HEK293 (cell line): ENCODE data around the gene HSD17B2.

Source experiments
- CTCF ChIA-PET: fragments of 350-600 bp; formaldehyde crosslinking; extraction: SDS; loops from one replicate; lab custom pipeline; 2021; ENCODE audit warnings: antibody characterized with exemption; lab: Yijun Ruan, JAX
- POLR2A ChIA-PET: fragments of 300-600 bp; formaldehyde crosslinking; extraction: SDS; loops from one replicate; lab custom pipeline; 2020; ENCODE audit warnings: antibody characterized with exemption, inconsistent platforms; lab: Yijun Ruan, JAX
- H3K27ac ChIP-seq: fragments of 200-500 bp; sonication (Bioruptor generic); 2 replicates; pipeline ENCODE4 v1.5.1; 2014; ENCODE audit warnings: low read depth, low read length, control low read depth, inconsistent platforms; ENCODE audit errors: extremely low read depth
- H3K36me3 ChIP-seq, 2 experiments: fragments of 200-500 bp in 1 of 2; sonication (Bioruptor generic) in 1 of 2; 1 replicate in 1 of 2; 2 replicates in 1 of 2; pipeline ENCODE4 v1.5.1; 2014 to 2017; ENCODE audit warnings: inconsistent platforms in 2 of 2, low read length in 2 of 2; ENCODE audit not compliant: control insufficient read depth in 2 of 2, insufficient read depth in 1 of 2
- H3K4me1 ChIP-seq: fragments of 200-500 bp; sonication (Bioruptor generic); 2 replicates; pipeline ENCODE4 v1.5.1; 2014; ENCODE audit warnings: mild to moderate bottlenecking, low read length, inconsistent platforms; ENCODE audit not compliant: control insufficient read depth, insufficient read depth
- H3K4me3 ChIP-seq: 2 replicates; pipeline ENCODE4 v1.5.1; 2011; ENCODE audit warnings: low read depth, mild to moderate bottlenecking, control low read depth, low read length, moderate library complexity
- H3K9me3 ChIP-seq: fragments of 200-500 bp; sonication (Bioruptor generic); 2 replicates; pipeline ENCODE4 v1.5.1; 2014; ENCODE audit warnings: low read depth, low read length, inconsistent platforms; ENCODE audit not compliant: control insufficient read depth, insufficient read depth
- BCL11B ChIP-seq: fragments of 450-650 bp; formaldehyde crosslinking; IDR thresholded peaks from 2 replicates; pipeline ENCODE4 v1.5.1; 2016; ENCODE audit warnings: low read depth, missing biosample characterization, missing genetic modification characterization
- GLIS1 ChIP-seq: fragments of 450-650 bp; formaldehyde crosslinking; IDR thresholded peaks from 2 replicates; pipeline ENCODE4 v1.5.1; 2016; ENCODE audit warnings: missing biosample characterization, missing genetic modification characterization
- KLF16 ChIP-seq: fragments of 450-650 bp; formaldehyde crosslinking; IDR thresholded peaks from 2 replicates; pipeline ENCODE4 v1.5.1; 2017; ENCODE audit warnings: missing biosample characterization, missing genetic modification characterization
- SALL2 ChIP-seq: fragments of 450-650 bp; formaldehyde crosslinking; IDR thresholded peaks from 2 replicates; pipeline ENCODE4 v1.5.0; 2017; ENCODE audit warnings: missing biosample characterization, mild to moderate bottlenecking, missing genetic modification characterization, borderline replicate concordance
- SCRT1 ChIP-seq: fragments of 450-650 bp; formaldehyde crosslinking; IDR thresholded peaks from 2 replicates; pipeline ENCODE4 v1.5.1; 2016; ENCODE audit warnings: missing biosample characterization, missing genetic modification characterization, borderline replicate concordance
- SCRT2 ChIP-seq: fragments of 450-650 bp; formaldehyde crosslinking; IDR thresholded peaks from 2 replicates; pipeline ENCODE4 v1.5.1; 2016; ENCODE audit warnings: missing biosample characterization, missing genetic modification characterization
- ZBTB1 ChIP-seq: fragments of 450-650 bp; formaldehyde crosslinking; IDR thresholded peaks from 2 replicates; pipeline ENCODE4 v1.5.1; 2016; ENCODE audit warnings: missing biosample characterization, missing genetic modification characterization
- ZNF16 ChIP-seq: fragments of 450-650 bp; formaldehyde crosslinking; IDR thresholded peaks from 2 replicates; pipeline ENCODE4 v1.5.1; 2016; ENCODE audit warnings: low read depth, missing biosample characterization, missing genetic modification characterization
- ZNF18 ChIP-seq: fragments of 450-650 bp; formaldehyde crosslinking; IDR thresholded peaks from 2 replicates; pipeline ENCODE4 v1.5.1; 2016; ENCODE audit warnings: missing biosample characterization, missing genetic modification characterization
- ZNF184 ChIP-seq: fragments of 450-650 bp; IDR thresholded peaks from 2 replicates; pipeline ENCODE4 v1.5.1; 2018; ENCODE audit warnings: missing biosample characterization, mild to moderate bottlenecking, missing genetic modification characterization
- ZNF23 ChIP-seq: fragments of 450-650 bp; formaldehyde crosslinking; IDR thresholded peaks from 2 replicates; pipeline ENCODE4 v1.5.1; 2016; ENCODE audit warnings: missing biosample characterization, missing genetic modification characterization, borderline replicate concordance
- ZNF311 ChIP-seq: fragments of 450-650 bp; formaldehyde crosslinking; IDR thresholded peaks from 2 replicates; pipeline ENCODE4 v1.5.1; 2017; ENCODE audit warnings: missing biosample characterization, missing genetic modification characterization, borderline replicate concordance
- ZNF426 ChIP-seq: fragments of 450-650 bp; formaldehyde crosslinking; IDR thresholded peaks from 2 replicates; pipeline ENCODE4 v1.5.1; 2017; ENCODE audit warnings: missing biosample characterization, missing genetic modification characterization, mild to moderate bottlenecking, inconsistent platforms, moderate library complexity
- ZNF433 ChIP-seq: fragments of 450-650 bp; formaldehyde crosslinking; IDR thresholded peaks from 2 replicates; pipeline ENCODE4 v1.5.1; 2016; ENCODE audit warnings: missing biosample characterization, missing genetic modification characterization, low read depth
- ZNF48 ChIP-seq: fragments of 450-650 bp; formaldehyde crosslinking; IDR thresholded peaks from 2 replicates; pipeline ENCODE4 v1.5.1; 2016; ENCODE audit warnings: missing biosample characterization, missing genetic modification characterization
- ZNF530 ChIP-seq: fragments of 450-650 bp; formaldehyde crosslinking; IDR thresholded peaks from 2 replicates; pipeline ENCODE4 v1.5.1; 2016; ENCODE audit warnings: low read depth, missing biosample characterization, missing genetic modification characterization
- ZNF76 ChIP-seq: fragments of 450-650 bp; formaldehyde crosslinking; IDR thresholded peaks from 2 replicates; pipeline ENCODE4; 2016; ENCODE audit warnings: low read depth, missing biosample characterization, missing genetic modification characterization, borderline replicate concordance
- ZNF830 ChIP-seq: fragments of 450-650 bp; IDR thresholded peaks from 2 replicates; pipeline ENCODE4 v1.5.0; 2018; ENCODE audit warnings: missing biosample characterization, missing genetic modification characterization, low read depth, mild to moderate bottlenecking, moderate library complexity
- ZSCAN23 ChIP-seq: fragments of 450-650 bp; formaldehyde crosslinking; IDR thresholded peaks from 2 replicates; pipeline ENCODE4 v1.5.1; 2016; ENCODE audit warnings: missing biosample characterization, missing genetic modification characterization
- TF ChIP-seq, protein P1 (sequence below): fragments of 450-650 bp; IDR thresholded peaks from 2 replicates; pipeline ENCODE4 v1.5.1; 2018; ENCODE audit warnings: missing biosample characterization, missing genetic modification characterization
- TF ChIP-seq, protein P2 (sequence below): fragments of 450-650 bp; formaldehyde crosslinking; IDR thresholded peaks from 2 replicates; pipeline ENCODE4 v1.5.1; 2016; ENCODE audit warnings: missing biosample characterization, missing genetic modification characterization
- TF ChIP-seq, protein P3 (sequence below): fragments of 450-650 bp; formaldehyde crosslinking; IDR thresholded peaks from 2 replicates; pipeline ENCODE4 v1.5.1; 2016; ENCODE audit warnings: missing biosample characterization, missing genetic modification characterization

The HSD17B2 gene

GRCh38 chr16:82049484-82049883 lies 14.4 kb downstream of the HSD17B2 start (continued):
- TF ChIP-seq, protein P1, sequence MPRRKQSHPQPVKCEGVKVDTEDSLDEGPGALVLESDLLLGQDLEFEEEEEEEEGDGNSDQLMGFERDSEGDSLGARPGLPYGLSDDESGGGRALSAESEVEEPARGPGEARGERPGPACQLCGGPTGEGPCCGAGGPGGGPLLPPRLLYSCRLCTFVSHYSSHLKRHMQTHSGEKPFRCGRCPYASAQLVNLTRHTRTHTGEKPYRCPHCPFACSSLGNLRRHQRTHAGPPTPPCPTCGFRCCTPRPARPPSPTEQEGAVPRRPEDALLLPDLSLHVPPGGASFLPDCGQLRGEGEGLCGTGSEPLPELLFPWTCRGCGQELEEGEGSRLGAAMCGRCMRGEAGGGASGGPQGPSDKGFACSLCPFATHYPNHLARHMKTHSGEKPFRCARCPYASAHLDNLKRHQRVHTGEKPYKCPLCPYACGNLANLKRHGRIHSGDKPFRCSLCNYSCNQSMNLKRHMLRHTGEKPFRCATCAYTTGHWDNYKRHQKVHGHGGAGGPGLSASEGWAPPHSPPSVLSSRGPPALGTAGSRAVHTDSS (tag by site-specific recombination) = no peak
- no peak for TF ChIP-seq ZNF76 (tag by site-specific recombination)
- no peak for TF ChIP-seq KLF16 (tag by site-specific recombination)
- TF ChIP-seq ZNF23 (tag by site-specific recombination) = no peak

- Histone ChIP-seq H3K27ac (no peak overlapping the region), H3K4me3 (no peak overlapping the region), H3K36me3 (no peaks in the 10 kb centered on the region), H3K9me3 (no peaks in the 10 kb centered on the region), H3K4me1 (no peaks in the 10 kb centered on the region)
- TF ChIP-seq ZSCAN23 = no peak
- TF ChIP-seq ZNF830 (tag by site-specific recombination) = no peak
- CTCF ChIA-PET = interaction anchor here (0.6 kb wide), 2 partner anchors 210 to 921 kb away, joined by 3 to 5 read pairs; no protein-coding TSS in a partner anchor
- POLR2A ChIA-PET = no interaction called here
Measured at GRCh38 chr16:82050506-82050905, 15.5 kb downstream of the HSD17B2 start.

DNA sequence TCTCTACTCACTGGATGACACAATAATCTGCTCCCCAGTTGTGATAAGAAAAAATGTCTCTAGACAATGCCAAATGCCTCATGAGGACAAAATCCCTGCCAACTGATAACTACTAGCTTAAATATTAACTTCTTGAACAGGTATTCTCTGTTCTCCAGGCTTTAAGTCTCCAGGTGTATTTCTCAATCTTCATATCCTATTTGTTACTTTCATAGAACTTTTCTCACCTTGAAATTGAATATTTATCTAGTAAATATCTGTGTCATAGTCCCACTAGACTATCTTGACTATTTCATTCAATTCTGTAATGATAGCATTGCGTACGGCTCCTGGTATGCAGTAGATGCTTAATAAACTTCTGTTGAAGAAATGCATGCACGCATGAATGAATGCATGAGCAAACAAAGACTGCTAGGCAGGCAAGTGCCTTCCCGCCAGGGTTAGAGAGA lies 15.9 kb downstream of the HSD17B2 start:
- Histone ChIP-seq H3K9me3 (no peaks in the 10 kb centered on the region), H3K4me1 (no peaks in the 10 kb centered on the region), H3K36me3 (no peaks in the 10 kb centered on the region), H3K27ac (no peak overlapping the region), H3K4me3 (no peak overlapping the region)
- ChIA-PET POLR2A (no interaction called here), CTCF (interaction anchor here (0.6 kb wide), 1 partner anchor 922 kb away, joined by 5 read pairs; no protein-coding TSS in a partner anchor)
- TF ChIP-seq, protein P2, sequence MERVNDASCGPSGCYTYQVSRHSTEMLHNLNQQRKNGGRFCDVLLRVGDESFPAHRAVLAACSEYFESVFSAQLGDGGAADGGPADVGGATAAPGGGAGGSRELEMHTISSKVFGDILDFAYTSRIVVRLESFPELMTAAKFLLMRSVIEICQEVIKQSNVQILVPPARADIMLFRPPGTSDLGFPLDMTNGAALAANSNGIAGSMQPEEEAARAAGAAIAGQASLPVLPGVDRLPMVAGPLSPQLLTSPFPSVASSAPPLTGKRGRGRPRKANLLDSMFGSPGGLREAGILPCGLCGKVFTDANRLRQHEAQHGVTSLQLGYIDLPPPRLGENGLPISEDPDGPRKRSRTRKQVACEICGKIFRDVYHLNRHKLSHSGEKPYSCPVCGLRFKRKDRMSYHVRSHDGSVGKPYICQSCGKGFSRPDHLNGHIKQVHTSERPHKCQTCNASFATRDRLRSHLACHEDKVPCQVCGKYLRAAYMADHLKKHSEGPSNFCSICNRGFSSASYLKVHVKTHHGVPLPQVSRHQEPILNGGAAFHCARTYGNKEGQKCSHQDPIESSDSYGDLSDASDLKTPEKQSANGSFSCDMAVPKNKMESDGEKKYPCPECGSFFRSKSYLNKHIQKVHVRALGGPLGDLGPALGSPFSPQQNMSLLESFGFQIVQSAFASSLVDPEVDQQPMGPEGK (tag by site-specific recombination) = no peak
- TF ChIP-seq ZNF18 = no peak
- TF ChIP-seq BCL11B = no peak
- no peak for TF ChIP-seq ZNF311 (tag by site-specific recombination)
- no peak for TF ChIP-seq SALL2 (tag by site-specific recombination)
- no peak for TF ChIP-seq ZNF530 (tag by site-specific recombination)
- no peak for TF ChIP-seq ZNF426 (tag by site-specific recombination)
- no peak for TF ChIP-seq ZNF433 (tag by site-specific recombination)
- no peak for TF ChIP-seq ZNF48
- no peak for TF ChIP-seq SCRT2
- no peak for TF ChIP-seq SCRT1
- TF ChIP-seq ZBTB1 (tag by site-specific recombination) = no peak
- TF ChIP-seq, protein P3, sequence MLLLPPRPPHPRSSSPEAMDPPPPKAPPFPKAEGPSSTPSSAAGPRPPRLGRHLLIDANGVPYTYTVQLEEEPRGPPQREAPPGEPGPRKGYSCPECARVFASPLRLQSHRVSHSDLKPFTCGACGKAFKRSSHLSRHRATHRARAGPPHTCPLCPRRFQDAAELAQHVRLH (tag by site-specific recombination) = no peak
- no peak for TF ChIP-seq GLIS1
- no peak for TF ChIP-seq ZNF184 (tag by site-specific recombination)
- TF ChIP-seq ZNF16 (tag by site-specific recombination) = no peak
